HUES6 (cell line): ENCODE measurements around the gene TM2D3.

ENCODE experiments used
- H3K27ac ChIP-seq: 2 replicates; pipeline ENCODE4 v1.7.0; 2013; ENCODE audit warnings: low read depth, mild to moderate bottlenecking, low read length, inconsistent platforms
- H3K27me3 ChIP-seq: 2 replicates; pipeline ENCODE4 v1.6.1; 2013; ENCODE audit warnings: low read length; ENCODE audit not compliant: control insufficient read depth, insufficient read depth
- H3K36me3 ChIP-seq: 2 replicates; pipeline ENCODE4 v1.6.1; 2013; ENCODE audit warnings: low read length; ENCODE audit not compliant: control insufficient read depth, insufficient read depth
- H3K4me1 ChIP-seq: 2 replicates; pipeline ENCODE4 v1.6.1; 2013; ENCODE audit warnings: low read length; ENCODE audit not compliant: control insufficient read depth, insufficient read depth
- H3K4me3 ChIP-seq: 2 replicates; pipeline ENCODE4 v1.5.1; 2013; ENCODE audit warnings: low read depth, low read length
- H3K9ac ChIP-seq: one replicate; pipeline ENCODE4 v1.6.1; 2013; ENCODE audit warnings: mild to moderate bottlenecking, low read length
- H3K9me3 ChIP-seq: 2 replicates; pipeline ENCODE4 v1.6.1; 2013; ENCODE audit warnings: low read depth, low read length; ENCODE audit not compliant: control insufficient read depth, insufficient read depth

TM2D3 gene

GRCh38 chr15:101652098-101652785 is at the start of gene TM2D3:
Gene TM2D3, minus strand, starts transcription at chr15:101652381. Its CDS starts 20 bp downstream, at chr15:101652361.
- Histone ChIP-seq H3K36me3 (peaks cover 26% of the 10 kb centered on the region), H3K4me1 (peaks cover 6% of the 10 kb centered on the region), H3K9ac (peak within 1 kb of the TSS; percentile 89), H3K4me3 (peak within 1 kb of the TSS; percentile 79), H3K27me3 (no peaks in the 10 kb centered on the region), H3K27ac (peak within 1 kb of the TSS; percentile 48; the same call in 1 of the 2 replicates), H3K9me3 (peaks cover 2% of the 10 kb centered on the region; the same call in 1 of the 2 replicates)

GRCh38 chr15:101698314-101698713 is 46.1 kb upstream of the TM2D3 start:
- no peak overlapping the region for H3K4me3 ChIP-seq
- H3K9me3 ChIP-seq = no peaks in the 10 kb centered on the region
- H3K4me1 ChIP-seq = no peaks in the 10 kb centered on the region
- H3K36me3 ChIP-seq = peaks cover 57% of the 10 kb centered on the region
- H3K9ac ChIP-seq = no peak overlapping the region
- H3K27me3 ChIP-seq = no peaks in the 10 kb centered on the region
- no peak overlapping the region for H3K27ac ChIP-seq

- H3K36me3 ChIP-seq = peaks cover 53% of the 10 kb centered on the region
- no peak overlapping the region for H3K4me3 ChIP-seq
- no peak overlapping the region for H3K9ac ChIP-seq
These were observed 45.3 kb upstream of the TM2D3 start for GRCh38 chr15:101697488-101697887.

GRCh38 chr15:101696829-101697228 is 44.6 kb upstream of the TM2D3 start:
- Histone ChIP-seq H3K9me3 (no peaks in the 10 kb centered on the region), H3K9ac (no peak overlapping the region), H3K4me1 (no peaks in the 10 kb centered on the region), H3K4me3 (no peak overlapping the region), H3K27me3 (no peaks in the 10 kb centered on the region), H3K27ac (no peak overlapping the region), H3K36me3 (peaks cover 52% of the 10 kb centered on the region)

More at GRCh38 chr15:101697488-101697887, 45.3 kb upstream of the TM2D3 start:
- H3K4me1 ChIP-seq = no peaks in the 10 kb centered on the region
- no peak overlapping the region for H3K27ac ChIP-seq
- H3K9me3 ChIP-seq = no peaks in the 10 kb centered on the region
- no peaks in the 10 kb centered on the region for H3K27me3 ChIP-seq

- no peaks in the 10 kb centered on the region for H3K27me3 ChIP-seq
These were observed 42.1 kb upstream of the TM2D3 start for GRCh38 chr15:101694261-101694660.

GRCh38 chr15:101692801-101693598 is 40.8 kb upstream of the TM2D3 start:
- Histone ChIP-seq H3K9me3 (no peaks in the 10 kb centered on the region), H3K9ac (no peak overlapping the region), H3K27ac (no peak overlapping the region), H3K4me3 (no peak overlapping the region), H3K36me3 (peaks cover 24% of the 10 kb centered on the region), H3K27me3 (no peaks in the 10 kb centered on the region), H3K4me1 (no peaks in the 10 kb centered on the region)

More at GRCh38 chr15:101694261-101694660, 42.1 kb upstream of the TM2D3 start:
- Histone ChIP-seq H3K4me3 (no peak overlapping the region), H3K9ac (no peak overlapping the region), H3K4me1 (no peaks in the 10 kb centered on the region), H3K36me3 (peaks cover 33% of the 10 kb centered on the region), H3K27ac (no peak overlapping the region), H3K9me3 (no peaks in the 10 kb centered on the region)

GRCh38 chr15:101689901-101690300 is 37.7 kb upstream of the TM2D3 start:
- Histone ChIP-seq H3K4me3 (no peak overlapping the region), H3K9ac (no peak overlapping the region), H3K27ac (no peak overlapping the region), H3K4me1 (no peaks in the 10 kb centered on the region), H3K27me3 (no peaks in the 10 kb centered on the region), H3K36me3 (peaks cover 5% of the 10 kb centered on the region), H3K9me3 (no peaks in the 10 kb centered on the region)

- Histone ChIP-seq H3K27me3 (no peaks in the 10 kb centered on the region), H3K9ac (no peak overlapping the region), H3K4me3 (no peak overlapping the region), H3K9me3 (no peaks in the 10 kb centered on the region), H3K36me3 (peaks cover 8% of the 10 kb centered on the region), H3K27ac (no peak overlapping the region), H3K4me1 (no peaks in the 10 kb centered on the region)
These were observed 34.5 kb upstream of the TM2D3 start for GRCh38 chr15:101686718-101687117.

- Histone ChIP-seq H3K36me3 (peaks cover 7% of the 10 kb centered on the region), H3K27me3 (no peaks in the 10 kb centered on the region), H3K4me1 (no peaks in the 10 kb centered on the region), H3K9ac (no peak overlapping the region), H3K9me3 (no peaks in the 10 kb centered on the region), H3K4me3 (no peak overlapping the region), H3K27ac (no peak overlapping the region)
These were observed 32.7 kb upstream of the TM2D3 start for GRCh38 chr15:101684877-101685276.

- H3K9ac ChIP-seq = no peak overlapping the region
- H3K9me3 ChIP-seq = no peaks in the 10 kb centered on the region
- H3K4me3 ChIP-seq = no peak overlapping the region
- no peaks in the 10 kb centered on the region for H3K27me3 ChIP-seq
- H3K4me1 ChIP-seq = no peaks in the 10 kb centered on the region
- H3K36me3 ChIP-seq = peaks cover 7% of the 10 kb centered on the region
- no peak overlapping the region for H3K27ac ChIP-seq
These were observed 32.2 kb upstream of the TM2D3 start for GRCh38 chr15:101684384-101684783.

GRCh38 chr15:101679806-101680205 is 27.6 kb upstream of the TM2D3 start:
- Histone ChIP-seq H3K36me3 (peaks cover 7% of the 10 kb centered on the region), H3K27ac (no peak overlapping the region), H3K27me3 (no peaks in the 10 kb centered on the region), H3K4me1 (peaks cover 3% of the 10 kb centered on the region; the same call in 1 of the 2 replicates), H3K4me3 (no peak overlapping the region), H3K9me3 (no peaks in the 10 kb centered on the region), H3K9ac (no peak overlapping the region)
